Measurements from ENCODE around the gene ENTHD1.

DNA sequence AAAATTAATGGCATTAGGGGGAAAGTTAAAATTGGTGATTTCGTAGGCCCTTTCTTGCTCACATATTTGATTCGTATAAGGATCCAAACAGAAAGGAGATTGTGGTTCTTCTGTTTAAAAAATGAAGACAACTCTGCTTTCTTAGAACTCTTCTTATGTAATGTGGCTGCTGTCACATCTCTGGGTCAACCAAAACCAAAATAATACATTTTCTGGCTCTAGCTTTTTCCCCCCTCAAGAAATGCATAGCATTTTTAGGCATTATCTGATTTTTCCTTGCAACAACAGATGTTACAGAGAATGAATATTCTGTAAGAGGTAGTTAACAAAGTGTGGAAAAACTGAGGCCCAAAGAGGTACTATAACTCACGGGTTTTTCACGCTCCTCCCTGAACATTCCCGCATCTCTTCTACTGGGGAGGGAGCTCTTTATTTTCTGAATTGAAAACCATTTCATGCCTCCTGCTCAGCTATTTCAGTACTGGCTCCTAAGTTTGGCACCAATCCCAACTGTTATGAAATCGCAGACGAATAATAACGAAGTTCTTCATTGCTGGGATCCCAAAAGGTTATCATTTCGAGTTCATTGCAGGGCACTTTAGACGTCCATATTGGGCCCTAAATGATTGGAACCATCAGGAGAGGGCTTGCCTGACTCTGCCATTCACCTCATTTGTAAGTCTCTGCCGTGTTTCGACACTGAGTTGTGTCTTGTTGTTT lies 24.4 kb upstream of the ENTHD1 start:
- TF ChIP-seq POLR2AphosphoS5 (IDR thresholded peaks at IDR 0.05), result no peak
- TF ChIP-seq, protein P1, sequence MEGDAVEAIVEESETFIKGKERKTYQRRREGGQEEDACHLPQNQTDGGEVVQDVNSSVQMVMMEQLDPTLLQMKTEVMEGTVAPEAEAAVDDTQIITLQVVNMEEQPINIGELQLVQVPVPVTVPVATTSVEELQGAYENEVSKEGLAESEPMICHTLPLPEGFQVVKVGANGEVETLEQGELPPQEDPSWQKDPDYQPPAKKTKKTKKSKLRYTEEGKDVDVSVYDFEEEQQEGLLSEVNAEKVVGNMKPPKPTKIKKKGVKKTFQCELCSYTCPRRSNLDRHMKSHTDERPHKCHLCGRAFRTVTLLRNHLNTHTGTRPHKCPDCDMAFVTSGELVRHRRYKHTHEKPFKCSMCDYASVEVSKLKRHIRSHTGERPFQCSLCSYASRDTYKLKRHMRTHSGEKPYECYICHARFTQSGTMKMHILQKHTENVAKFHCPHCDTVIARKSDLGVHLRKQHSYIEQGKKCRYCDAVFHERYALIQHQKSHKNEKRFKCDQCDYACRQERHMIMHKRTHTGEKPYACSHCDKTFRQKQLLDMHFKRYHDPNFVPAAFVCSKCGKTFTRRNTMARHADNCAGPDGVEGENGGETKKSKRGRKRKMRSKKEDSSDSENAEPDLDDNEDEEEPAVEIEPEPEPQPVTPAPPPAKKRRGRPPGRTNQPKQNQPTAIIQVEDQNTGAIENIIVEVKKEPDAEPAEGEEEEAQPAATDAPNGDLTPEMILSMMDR (IDR thresholded peaks at IDR 0.05), result no peak

Measured in esophagus muscularis mucosa (tissue), 3 donors.